Raji (cell line): Measurements from ENCODE around the gene SLC25A53.

ENCODE experiments used
- POLR2A ChIP-seq: IDR thresholded peaks from 2 replicates; pipeline ENCODE4 v1.6.1; 2011; ENCODE audit warnings: low read depth, low read length, control low read depth; ENCODE audit not compliant: insufficient read depth

Gene SLC25A53

DNA sequence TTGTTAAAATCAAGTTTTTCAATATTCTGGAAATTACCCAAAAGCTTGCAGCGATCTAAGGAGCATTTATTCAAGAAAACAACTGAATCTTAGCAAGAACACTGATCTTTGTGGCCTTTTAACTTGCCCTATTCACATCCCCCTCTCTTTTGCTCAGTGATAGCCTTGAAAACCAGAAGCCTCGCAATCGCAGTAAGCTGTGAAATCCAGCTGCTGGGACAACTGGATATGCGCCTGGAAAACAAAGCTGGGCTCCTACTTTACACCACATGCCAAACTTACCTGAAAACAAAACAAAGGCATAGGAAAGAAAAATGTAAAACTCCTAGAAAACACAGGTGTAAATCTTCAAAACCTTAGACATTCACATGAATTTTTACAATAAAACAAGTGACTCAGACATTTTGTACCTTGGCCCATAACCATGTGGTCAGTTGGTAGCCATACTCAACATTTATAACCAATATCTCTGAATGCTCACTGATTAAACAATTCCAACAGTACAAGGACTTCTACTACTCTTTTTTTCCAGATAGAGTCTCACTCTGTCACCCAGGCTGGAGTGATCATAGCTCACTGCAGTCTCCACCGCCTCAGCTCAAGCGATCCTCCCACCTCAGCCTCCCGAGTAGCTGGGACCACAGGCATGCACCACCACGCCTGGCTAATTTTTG, 15.6 kb downstream of the SLC25A53 start:
- TF ChIP-seq POLR2A = no peak

DNA sequence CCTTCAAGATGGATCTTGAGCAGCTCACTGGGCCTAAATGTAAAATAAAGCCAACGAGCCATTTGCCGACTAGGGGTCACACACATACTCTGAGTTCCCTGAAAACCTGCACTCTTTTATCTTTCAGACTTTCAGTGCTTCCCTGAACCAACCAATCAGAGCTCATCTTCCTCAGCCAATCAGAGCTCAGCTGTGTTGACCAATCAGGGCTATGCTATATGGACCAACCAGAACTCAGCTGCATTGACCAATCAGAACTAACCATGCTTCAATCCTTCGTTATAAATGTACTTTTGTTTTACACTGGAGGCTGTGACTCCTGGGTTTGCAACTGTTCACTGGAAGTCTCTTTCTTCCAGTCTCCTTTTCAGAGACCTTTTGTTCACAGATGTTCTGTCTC, 19.3 kb downstream of the SLC25A53 start:
- no peak for TF ChIP-seq POLR2A

DNA sequence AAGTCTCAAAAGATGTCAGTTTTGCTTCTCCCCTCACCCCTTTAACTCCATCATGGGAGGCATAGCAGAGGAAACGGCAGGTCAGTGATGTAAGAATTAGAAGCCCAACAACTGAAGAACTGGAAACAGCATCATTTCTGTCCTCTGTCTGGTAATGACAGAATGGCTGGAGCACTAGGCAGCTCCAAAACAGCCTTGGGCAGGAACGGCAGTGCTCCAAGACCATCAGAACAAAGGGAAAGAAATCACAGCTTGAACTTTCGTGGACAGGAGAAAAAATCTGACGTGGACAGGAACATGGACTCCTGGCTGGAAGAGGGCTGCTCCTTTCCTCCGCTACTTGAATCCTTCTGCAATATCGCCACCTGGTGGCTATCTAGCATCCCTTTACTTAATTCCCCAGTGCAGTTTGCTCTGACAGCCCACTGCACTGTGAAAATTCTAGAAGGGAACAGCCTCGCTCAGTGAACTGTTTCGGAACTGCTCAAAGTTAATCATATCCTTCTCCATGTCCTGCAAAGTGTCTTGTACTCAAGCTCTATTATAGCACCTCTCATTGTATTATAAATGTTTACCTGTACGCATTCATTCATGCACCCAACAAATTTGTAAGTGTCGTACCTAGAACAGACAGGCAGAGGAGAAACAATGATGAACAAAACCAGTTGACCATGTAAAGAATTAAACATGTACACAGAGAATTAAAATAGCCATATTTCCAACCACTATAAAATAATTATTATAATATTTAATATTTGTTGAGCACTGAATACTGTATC, 20.4 kb downstream of the SLC25A53 start:
- TF ChIP-seq POLR2A = no peak

DNA sequence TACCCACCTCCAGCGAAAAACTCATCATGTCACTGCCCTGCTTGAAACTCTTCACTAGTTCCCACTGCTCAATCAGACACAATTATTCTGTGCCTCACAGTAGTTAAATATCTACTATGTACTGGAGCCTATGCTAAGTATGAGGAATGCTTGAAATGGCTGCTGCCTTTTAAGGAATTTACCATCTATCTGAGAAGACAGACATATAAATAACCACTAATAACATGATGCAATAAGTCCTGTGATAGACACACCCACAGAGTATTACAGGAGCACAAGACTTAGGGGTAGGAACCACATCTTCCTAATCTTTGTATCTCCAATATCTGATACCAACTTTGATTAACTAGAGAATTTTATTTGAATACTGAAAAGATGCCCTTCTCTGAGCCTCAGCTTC, 21.1 kb downstream of the SLC25A53 start:
- TF ChIP-seq POLR2A = no peak

DNA sequence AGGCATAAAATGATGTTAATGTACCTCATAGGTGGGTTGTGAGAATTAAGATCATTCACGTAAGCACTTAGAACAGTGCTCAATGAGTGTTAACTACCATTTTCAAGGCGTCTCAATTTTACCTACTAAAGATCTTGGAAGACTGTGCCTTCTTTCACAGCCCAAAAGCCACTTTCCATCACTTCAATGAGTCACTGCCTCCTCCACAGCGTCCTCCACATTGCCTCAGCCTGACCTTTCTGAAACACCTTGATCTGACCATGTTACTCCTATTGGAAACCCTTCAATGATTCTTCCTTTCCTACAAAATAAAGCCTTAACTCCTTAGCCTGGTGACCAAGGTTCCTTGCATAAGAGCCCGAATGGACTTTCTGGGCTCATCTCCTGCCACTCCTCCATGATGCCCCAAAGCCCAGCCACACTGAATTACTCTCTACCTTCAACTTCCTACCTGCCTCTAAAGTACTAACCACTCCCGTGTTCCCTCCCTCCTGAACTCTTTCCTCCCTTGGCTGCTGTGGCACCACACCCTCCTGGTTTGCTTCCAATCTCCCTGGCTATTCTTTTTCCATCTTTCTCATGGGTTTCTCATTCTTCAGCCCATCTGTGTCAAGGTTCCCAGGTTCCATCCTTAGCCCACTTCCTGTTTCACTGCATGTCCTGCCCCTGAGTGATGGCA, 22.1 kb downstream of the SLC25A53 start:
- TF ChIP-seq POLR2A = no peak

DNA sequence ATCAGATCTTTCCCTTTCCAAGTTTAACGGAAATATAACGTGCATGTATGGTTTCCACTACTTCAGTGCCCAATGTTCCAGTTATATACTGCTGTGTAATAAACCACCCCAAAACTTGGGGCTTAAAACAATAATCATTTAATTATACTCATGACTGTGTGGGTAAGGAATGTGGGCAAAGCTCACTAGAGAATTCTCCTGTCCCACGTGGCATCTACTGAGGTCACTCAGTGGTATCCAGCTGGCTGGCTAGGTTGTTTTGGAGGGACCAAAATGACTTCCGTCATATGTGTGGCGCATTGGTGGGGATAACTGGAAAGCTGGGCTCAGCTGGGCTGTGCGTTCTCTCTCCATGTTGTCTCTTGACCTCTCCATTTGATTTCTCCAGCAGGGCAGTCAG, 26.0 kb downstream of the SLC25A53 start:
- no peak for TF ChIP-seq POLR2A

DNA sequence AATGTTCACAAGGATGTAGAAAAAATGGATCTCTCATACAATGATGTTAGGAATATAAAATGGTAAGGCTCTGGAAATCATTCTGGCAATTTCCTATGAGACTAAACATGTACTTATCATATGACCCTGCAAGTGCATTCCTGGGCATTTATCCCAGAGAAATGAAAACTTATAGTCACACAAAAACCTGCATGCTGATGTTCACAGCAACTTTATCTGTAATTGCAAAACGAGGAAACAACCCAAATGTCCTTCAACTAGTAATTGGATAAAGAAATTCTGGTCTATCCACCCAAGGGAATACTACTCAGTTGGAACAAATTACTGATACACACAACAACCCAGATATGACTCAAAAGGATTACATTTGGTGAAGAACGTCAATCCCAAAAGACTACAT, 30.0 kb downstream of the SLC25A53 start:
- TF ChIP-seq POLR2A = no peak

DNA sequence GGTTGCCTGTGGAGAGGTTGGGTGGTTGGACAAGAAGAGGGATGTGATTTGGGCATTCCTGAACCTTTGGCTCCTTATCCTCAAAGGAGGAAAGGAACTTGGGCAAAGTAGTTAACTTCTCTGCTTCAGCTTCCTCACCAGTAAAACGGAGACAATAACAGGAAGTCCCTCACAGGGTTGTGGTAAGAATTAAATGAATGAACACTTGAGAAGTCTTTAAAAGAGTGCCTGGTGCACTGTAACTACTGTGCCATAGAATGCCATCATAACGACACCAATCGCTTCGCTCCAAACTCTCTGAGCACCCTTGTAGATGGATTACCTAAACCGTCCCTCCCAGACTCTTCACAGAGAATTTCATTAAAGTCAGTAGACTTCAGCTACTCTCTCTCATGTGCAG, 34.0 kb downstream of the SLC25A53 start:
- no peak for TF ChIP-seq POLR2A

DNA sequence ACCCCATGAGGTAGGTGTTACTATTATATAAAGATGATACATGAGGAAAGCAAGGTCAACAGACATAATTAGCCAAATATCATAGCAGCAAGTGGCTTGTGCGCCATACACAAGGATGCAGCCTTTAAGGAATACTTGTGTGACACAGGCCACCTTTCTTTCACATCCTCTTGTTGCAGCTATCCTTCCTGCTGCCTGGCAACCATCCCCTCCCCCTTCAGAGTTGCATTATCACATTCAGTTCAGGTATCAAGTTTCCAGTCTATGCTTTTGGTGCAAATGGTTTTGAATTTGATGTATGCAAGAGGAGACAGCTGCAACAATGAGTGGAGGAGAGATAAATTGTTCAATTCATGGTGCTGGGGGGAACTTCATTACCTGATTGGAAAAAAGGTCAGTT, 38.0 kb downstream of the SLC25A53 start:
- TF ChIP-seq POLR2A = no peak

DNA sequence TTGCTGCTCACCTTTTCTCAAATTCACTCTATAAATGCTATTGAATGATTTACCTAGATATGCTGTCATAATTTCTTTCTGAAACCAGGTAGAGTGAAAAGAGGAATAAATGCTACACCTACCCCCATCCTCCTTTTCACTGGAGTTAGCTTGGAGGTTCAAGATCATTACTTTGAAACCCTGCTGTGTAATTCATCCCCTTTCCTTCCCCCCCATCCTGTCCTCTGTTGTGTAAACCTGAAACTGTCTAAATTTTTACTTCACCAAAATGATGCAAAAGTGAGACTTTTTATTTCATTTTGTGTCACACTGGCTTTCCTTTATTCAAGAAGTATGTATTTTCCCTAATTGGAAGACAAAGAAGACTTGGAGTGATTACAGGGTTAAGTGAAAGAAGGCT, 39.0 kb downstream of the SLC25A53 start:
- TF ChIP-seq POLR2A = no peak

DNA sequence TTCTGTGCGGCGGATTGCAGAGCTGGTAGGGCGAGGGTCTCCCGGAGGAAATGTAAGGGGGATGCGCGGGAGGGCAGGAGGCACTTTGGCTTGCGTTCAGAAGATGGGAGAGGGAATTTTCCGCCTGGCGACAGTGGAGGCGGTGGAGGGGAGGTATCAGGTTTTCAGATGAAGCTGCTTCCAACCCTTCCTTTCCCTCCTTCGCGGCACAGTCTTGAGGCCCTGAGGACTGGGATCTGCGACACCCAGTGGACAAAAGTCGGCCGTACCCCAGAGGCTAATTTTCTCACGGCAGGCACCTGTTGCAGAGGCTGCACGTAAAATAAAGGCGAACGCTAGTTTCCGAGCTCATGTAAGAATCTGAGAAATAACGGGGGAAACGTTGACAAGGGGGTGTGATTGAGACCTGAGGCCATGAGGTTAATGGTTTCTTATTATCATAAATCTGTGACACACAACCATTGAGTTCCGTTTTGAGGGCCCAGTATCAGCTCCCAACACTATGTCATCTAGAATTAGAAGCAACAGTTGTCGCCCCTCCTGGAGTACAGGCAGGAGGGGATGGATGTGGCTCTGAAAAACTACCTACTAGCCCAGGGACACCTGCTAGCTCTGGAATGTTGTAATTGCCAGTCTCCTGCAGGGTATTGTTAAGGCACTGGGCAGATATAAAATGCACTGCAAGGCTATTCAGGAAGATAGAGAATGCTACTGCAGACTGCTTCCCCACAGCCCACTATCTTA, 43.4 kb downstream of the SLC25A53 start:
- no peak for TF ChIP-seq POLR2A

DNA sequence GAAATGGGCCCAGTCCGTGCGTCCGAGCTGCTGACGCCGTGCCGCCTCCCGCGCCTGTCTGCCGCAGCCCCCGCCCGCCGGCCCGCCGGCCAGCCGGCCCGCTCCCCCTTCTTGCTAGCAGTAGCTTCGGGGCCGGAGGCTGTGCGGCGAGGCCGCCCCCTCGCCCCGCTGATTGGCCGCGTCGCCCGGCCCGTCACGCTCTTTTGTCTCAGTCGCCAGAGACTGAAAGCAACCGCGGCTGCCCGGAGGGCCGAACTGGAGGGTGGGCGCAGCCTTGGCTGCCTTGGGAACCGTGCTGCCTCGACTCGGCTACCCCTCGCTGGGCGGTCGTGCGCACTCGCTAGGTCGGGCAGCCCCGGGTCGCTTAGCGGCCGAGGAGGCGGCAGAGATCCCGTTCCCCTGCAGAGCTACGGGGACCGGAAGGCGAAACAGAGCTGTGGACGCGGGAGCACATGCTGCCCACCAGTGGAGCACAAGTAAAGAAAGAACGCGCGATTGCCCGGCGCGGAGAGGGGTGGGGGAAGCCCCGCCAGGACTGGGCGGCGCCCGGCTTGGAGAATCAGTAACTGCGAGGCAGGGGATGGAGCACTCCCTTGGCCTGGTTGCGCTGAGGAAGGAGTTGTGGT, 44.4 kb downstream of the SLC25A53 start, which contains the start of gene ZCCHC18:
Gene ZCCHC18, plus strand, starts transcription at position 198 of the 626 bp plus-strand sequence. CDS start 1,589 bp downstream, outside the sequence.
- TF ChIP-seq POLR2A = no peak

DNA sequence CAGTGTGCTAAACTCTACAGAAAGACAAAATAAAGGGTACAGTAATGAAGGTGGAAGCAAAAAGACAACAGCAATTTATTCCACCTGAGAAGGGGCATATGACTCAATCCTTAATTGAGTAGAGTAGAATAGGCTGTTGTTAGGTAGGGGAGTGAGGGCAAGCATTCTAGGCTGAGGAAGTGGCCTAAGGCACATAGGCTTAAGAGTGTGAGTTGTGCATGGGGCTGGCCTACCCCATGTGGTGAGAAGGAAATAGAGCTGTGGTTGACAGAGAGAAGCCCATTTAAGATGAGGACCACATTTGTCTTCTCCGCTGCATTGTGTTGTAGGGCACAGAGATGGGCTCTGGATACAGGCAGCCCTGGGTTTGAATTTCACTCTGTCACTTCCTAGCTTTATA, 47.9 kb downstream of the SLC25A53 start:
- TF ChIP-seq POLR2A = no peak

DNA sequence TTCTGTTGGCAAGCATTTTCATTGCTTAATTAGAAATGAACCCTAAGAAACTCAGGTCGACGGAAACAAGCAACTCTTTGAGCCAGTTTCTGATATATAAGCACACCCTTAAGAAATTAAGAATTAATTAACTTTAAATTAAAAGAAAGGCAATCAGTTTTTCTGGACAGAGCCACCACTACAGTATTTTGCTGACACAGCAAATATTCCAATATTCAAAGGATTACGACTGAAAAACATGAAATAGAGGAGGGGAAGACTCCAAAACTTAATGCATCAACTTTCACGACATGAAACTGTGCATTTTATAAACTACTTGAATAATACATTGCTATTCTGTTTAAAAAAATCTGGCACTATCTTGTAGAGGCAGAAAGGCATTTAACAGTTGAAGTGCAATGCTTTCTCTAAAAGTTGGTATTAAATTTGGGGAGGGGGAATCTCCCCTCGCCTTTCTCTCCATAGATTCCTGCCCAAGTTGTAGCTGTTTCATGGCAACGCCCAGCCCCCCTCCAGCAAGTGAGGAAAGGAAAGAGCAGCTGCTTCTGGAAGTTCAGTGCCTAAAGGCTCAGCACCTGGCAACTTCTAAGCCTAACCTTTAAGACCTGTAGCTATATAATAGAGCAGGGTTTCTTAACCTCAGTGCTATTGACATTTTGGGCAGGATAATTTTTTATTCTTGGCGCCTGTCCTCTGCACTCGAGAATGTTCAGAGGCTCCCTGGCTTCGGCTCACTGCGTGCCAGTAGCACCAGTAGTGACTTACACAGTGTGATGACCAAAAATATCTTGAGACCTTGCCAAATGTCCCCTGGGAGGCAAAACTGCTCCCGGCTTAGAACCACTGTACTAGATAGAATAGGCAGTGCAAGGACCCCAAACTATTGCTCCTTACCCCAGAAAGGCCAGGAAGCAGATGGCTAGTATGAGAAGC, 51.2 kb downstream of the SLC25A53 start:
- TF ChIP-seq POLR2A = no peak
